Muscle of leg (tissue), 11 donors: ENCODE results near the gene GLIPR1L1. TPM values are rescaled to one million over a fixed set of nuclear protein-coding genes. Genes with fewer than 3 reads are reported as not detected.

Experiments used
- DNase-seq: peaks from one replicate; pipeline ENCODE4 v3.0.0; 2013
- H3K27ac ChIP-seq: one replicate; pipeline ENCODE4 v1.5.1; 2013; ENCODE audit warnings: mild to moderate bottlenecking, low read length, control low read depth
- H3K27me3 ChIP-seq: one replicate; pipeline ENCODE4 v1.6.1; 2013; ENCODE audit warnings: low read length; ENCODE audit not compliant: control insufficient read depth, insufficient read depth
- H3K36me3 ChIP-seq: one replicate; pipeline ENCODE4 v1.6.1; 2013; ENCODE audit warnings: low read length; ENCODE audit not compliant: control insufficient read depth, insufficient read depth
- H3K4me1 ChIP-seq: one replicate; pipeline ENCODE4 v1.6.1; 2013; ENCODE audit warnings: low read length; ENCODE audit not compliant: control insufficient read depth, insufficient read depth
- H3K4me3 ChIP-seq: one replicate; pipeline ENCODE4 v1.5.1; 2013; ENCODE audit warnings: low read length, control low read depth
- H3K9me3 ChIP-seq: replicated peaks from 2 replicates; pipeline ENCODE4 v1.6.1; 2013; ENCODE audit warnings: low read depth, low read length; ENCODE audit not compliant: control insufficient read depth
- WGBS: methylation state at CpG from one replicate; pipeline ENCODE4 v1.1.5; 2013; ENCODE audit warnings: missing lambda C conversion rate; ENCODE audit not compliant: insufficient coverage; 5-methylcytosine and 5-hydroxymethylcytosine counted together
- polyA plus RNA-seq, 8 donors: library from polyadenylated mRNA; unstranded; fragments of 120-200 nt; gene quantifications; one replicate each; pipeline versions ENCODE4 v1.2.1 to v1.2.3, GENCODE V29; 2013; ENCODE audit warnings: inconsistent platforms in 1 of 8, low replicate concordance in 1 of 8; ENCODE audit not compliant: insufficient read length in 8 of 8, insufficient read depth in 1 of 8
- total RNA-seq: library from RNA; stranded (reverse); fragments of 120-200 nt; gene quantifications from one replicate; pipeline ENCODE4 v1.2.4, GENCODE V29; 2013

Gene GLIPR1L1
- total and polyA plus RNA-seq, 9 donors: 0.18 to 0.33 (median 0.29) TPM; not detected in 5

DNA sequence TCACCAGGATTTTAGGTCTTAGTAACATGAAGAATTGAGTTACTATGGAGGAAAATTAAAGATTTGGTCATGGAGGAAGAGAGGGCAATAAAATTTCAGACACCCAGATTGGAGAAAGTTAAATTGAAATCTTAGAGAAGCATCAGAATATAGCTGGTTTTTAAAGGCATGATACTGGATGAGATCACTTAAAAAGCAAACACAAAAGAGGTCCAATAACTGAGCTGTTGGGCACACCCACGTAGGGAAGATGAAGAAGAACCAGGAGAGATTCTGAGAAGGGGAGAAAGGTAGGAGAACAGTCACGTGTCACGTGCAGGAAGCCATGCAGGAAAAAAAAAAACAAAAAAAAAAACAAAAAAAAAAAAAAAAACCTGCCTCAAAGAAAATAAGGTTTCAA lies 23.1 kb upstream of the GLIPR1L1 start:
- H3K36me3 ChIP-seq: no peaks in the 10 kb centered on the region
- no peak overlapping the region for H3K4me3 ChIP-seq
- H3K9me3 ChIP-seq: no peaks in the 10 kb centered on the region
- H3K4me1 ChIP-seq: no peaks in the 10 kb centered on the region
- no peak for DNase-seq
- WGBS: no CpG with 5 or more reads among the region's 3 CpGs
- no peak overlapping the region for H3K27ac ChIP-seq
- H3K27me3 ChIP-seq: no peaks in the 10 kb centered on the region

DNA sequence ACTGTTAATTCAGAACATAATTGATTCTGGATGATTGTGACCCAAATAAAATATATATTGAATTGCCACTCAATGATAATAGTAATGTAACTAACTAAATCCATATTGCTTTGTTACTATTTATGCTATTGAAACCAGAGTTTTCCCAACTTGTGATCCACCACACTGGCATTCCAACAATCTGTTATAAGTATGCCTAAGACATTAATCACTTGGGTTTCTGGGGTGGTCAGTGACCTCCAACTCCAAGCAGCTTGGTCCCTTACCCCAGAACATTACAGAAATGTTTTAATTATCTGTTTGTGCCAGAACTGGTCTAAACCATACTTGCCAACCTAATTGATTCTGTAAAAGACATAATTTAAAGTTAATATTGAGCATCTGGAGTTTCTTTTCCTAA lies 19.0 kb upstream of the GLIPR1L1 start:
- Histone ChIP-seq H3K4me3 (no peak overlapping the region), H3K27ac (no peak overlapping the region), H3K9me3 (no peaks in the 10 kb centered on the region), H3K27me3 (no peaks in the 10 kb centered on the region), H3K36me3 (no peaks in the 10 kb centered on the region), H3K4me1 (no peaks in the 10 kb centered on the region)
- DNase-seq: no peak

DNA sequence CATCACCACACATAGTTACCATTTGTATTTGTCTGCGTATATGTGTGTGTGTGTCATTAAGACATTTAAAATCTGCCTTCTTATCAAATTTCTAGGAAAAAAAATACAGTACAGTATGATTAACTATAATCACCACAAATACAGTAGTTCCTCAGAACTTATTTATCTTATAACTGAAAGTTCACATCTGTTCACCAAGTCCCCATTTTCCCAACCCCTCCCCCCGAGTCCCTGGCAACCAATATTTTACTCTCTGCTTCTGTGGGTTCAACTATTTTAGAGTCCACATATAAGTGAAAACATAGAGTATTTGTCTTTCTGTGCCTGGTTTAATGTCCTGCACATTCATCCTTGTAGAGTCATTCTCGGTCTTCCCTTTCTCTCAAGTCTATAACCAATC lies 16.7 kb upstream of the GLIPR1L1 start:
- H3K27me3 ChIP-seq: no peaks in the 10 kb centered on the region
- WGBS: 88% methylated on average over 1 of the region's 3 CpGs

GRCh38 chr12:75322464-75322863 lies 12.0 kb upstream of the GLIPR1L1 start:
- no peak for DNase-seq
- Histone ChIP-seq H3K9me3 (no peaks in the 10 kb centered on the region), H3K36me3 (no peaks in the 10 kb centered on the region), H3K27ac (no peak overlapping the region), H3K4me1 (no peaks in the 10 kb centered on the region), H3K4me3 (no peak overlapping the region), H3K27me3 (no peaks in the 10 kb centered on the region)
- WGBS: no CpG with 5 or more reads among the region's 1 CpG

More for the DNA sequence above, 16.7 kb upstream of the GLIPR1L1 start:
- Histone ChIP-seq H3K4me1 (no peaks in the 10 kb centered on the region), H3K9me3 (no peaks in the 10 kb centered on the region), H3K27ac (no peak overlapping the region), H3K36me3 (no peaks in the 10 kb centered on the region), H3K4me3 (no peak overlapping the region)
- no peak for DNase-seq

DNA sequence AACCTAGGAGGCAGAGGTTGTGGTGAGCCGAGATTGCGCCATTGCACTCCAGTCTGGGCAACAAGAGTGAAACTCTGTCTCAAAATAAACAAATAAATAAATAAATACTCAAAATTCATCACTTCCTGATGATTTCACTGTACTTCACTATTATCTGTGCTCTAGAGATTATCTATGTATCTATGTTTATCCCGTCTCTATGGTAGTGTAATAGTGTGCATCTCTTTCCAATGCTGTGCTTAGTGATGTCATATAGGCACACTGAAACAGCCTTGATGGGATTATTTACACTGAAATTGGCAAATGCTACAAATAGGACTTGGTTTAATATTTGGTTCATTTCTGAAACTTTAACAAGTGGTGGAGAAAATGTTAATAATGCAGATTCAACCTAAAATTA lies 10.8 kb upstream of the GLIPR1L1 start:
- WGBS: no CpG with 5 or more reads among the region's 3 CpGs
- Histone ChIP-seq H3K36me3 (no peaks in the 10 kb centered on the region), H3K9me3 (no peaks in the 10 kb centered on the region), H3K4me3 (no peak overlapping the region), H3K4me1 (no peaks in the 10 kb centered on the region), H3K27ac (no peak overlapping the region), H3K27me3 (no peaks in the 10 kb centered on the region)
- peak; percentile 19 for DNase-seq

- no CpG with 5 or more reads among the region's 1 CpG for WGBS
- no peak overlapping the region for H3K27ac ChIP-seq
Observed at GRCh38 chr12:75327642-75328041, 6.8 kb upstream of the GLIPR1L1 start.

GRCh38 chr12:75329918-75330826 lies 4.3 kb upstream of the GLIPR1L1 start, which contains the start of gene CAPS2:
CAPS2 (minus strand) TSS chr12:75330324; CDS start chr12:75326498, 3,826 bp downstream.
- H3K4me1 ChIP-seq: peaks cover 7% of the 10 kb centered on the region
- peaks cover 7% of the 10 kb centered on the region for H3K27me3 ChIP-seq
- WGBS: 1% methylated on average over 29 of the region's 40 CpGs
- H3K4me3 ChIP-seq: peak within 1 kb of the TSS; percentile 71
- peak; percentile 91 for DNase-seq
- H3K36me3 ChIP-seq: no peaks in the 10 kb centered on the region
- H3K9me3 ChIP-seq: no peaks in the 10 kb centered on the region
- no peak within 1 kb of the TSS for H3K27ac ChIP-seq

More at GRCh38 chr12:75327642-75328041, 6.8 kb upstream of the GLIPR1L1 start:
- Histone ChIP-seq H3K4me1 (peaks cover 3% of the 10 kb centered on the region), H3K9me3 (no peaks in the 10 kb centered on the region), H3K27me3 (no peaks in the 10 kb centered on the region), H3K36me3 (no peaks in the 10 kb centered on the region), H3K4me3 (no peak overlapping the region)
- no peak for DNase-seq

DNA sequence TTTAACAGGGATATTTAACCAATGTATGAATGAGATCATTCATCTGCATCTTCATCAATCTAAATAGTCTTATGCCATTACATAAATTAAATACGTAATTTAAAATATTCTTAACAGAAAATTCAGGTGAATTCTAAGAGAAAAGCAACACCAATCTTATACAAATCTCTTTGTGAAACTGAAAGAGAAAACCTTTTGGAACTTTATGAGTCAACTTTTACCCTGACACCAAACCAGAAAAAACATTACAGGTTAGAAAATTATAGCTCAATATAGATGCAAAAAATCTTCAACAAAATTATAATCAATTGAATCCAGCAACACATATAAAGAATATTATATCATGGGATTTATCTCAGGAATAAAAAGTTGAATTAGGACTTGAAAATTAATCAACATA lies 3.4 kb downstream of the GLIPR1L1 start:
- DNase-seq: no peak
- Histone ChIP-seq H3K36me3 (no peaks in the 10 kb centered on the region), H3K4me3 (no peak overlapping the region), H3K27me3 (peaks cover 7% of the 10 kb centered on the region), H3K4me1 (peaks cover 4% of the 10 kb centered on the region), H3K27ac (no peak overlapping the region), H3K9me3 (no peaks in the 10 kb centered on the region)
- no CpG with 5 or more reads among the region's 1 CpG for WGBS

DNA sequence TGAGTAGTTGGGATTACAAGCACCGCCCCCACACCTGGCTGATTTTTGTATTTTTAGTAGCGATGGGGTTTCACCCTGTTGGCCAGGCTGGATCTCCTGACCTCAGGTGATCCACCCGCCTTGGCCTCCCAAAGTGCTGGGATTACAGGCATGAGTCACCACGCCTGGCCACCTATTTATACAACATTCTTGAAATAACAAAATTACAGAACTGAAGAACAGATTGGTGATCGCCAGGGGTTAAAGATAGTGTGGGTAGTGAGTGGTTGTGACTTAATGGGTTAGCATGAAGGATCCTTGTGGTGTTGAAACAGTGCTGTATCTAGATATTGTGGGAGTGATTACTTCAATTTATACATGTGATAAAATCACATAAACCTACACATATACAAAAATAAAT lies 7.4 kb downstream of the GLIPR1L1 start:
- WGBS: 100% methylated on average over 2 of the region's 5 CpGs
- Histone ChIP-seq H3K4me1 (no peaks in the 10 kb centered on the region), H3K4me3 (no peak overlapping the region), H3K27me3 (no peaks in the 10 kb centered on the region), H3K9me3 (no peaks in the 10 kb centered on the region), H3K36me3 (no peaks in the 10 kb centered on the region), H3K27ac (no peak overlapping the region)
- DNase-seq: no peak

DNA sequence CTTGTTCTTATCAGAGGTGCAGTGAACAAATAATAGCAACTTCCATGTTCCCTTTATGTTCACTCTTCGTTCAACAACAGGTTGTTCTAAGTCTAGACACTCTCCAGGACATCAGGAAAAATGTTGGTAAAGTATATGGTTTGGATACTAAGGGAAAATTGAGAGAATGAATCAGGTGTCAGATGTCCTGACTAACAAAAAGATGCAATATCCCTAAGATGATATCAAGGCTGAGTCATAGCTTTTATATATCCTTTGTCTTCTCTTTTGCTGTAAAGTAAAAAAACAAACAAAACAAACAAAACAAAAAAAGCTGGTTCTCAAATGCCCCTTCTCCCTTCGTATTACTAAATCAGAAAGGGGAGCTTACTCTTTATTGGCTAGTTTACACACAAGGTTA lies 11.1 kb downstream of the GLIPR1L1 start:
- Histone ChIP-seq H3K4me3 (no peak overlapping the region), H3K36me3 (no peaks in the 10 kb centered on the region), H3K4me1 (no peaks in the 10 kb centered on the region), H3K27me3 (no peaks in the 10 kb centered on the region), H3K9me3 (no peaks in the 10 kb centered on the region), H3K27ac (no peak overlapping the region)
- WGBS: no CpG with 5 or more reads among the region's 2 CpGs
- DNase-seq: no peak
